ENCODE data around the gene AKT2. TPM values are rescaled to one million over a fixed set of nuclear protein-coding genes. Genes with fewer than 3 reads are reported as not detected.

AKT2 gene
- polyA plus RNA-seq, 1 donor, result 187 TPM

DNA sequence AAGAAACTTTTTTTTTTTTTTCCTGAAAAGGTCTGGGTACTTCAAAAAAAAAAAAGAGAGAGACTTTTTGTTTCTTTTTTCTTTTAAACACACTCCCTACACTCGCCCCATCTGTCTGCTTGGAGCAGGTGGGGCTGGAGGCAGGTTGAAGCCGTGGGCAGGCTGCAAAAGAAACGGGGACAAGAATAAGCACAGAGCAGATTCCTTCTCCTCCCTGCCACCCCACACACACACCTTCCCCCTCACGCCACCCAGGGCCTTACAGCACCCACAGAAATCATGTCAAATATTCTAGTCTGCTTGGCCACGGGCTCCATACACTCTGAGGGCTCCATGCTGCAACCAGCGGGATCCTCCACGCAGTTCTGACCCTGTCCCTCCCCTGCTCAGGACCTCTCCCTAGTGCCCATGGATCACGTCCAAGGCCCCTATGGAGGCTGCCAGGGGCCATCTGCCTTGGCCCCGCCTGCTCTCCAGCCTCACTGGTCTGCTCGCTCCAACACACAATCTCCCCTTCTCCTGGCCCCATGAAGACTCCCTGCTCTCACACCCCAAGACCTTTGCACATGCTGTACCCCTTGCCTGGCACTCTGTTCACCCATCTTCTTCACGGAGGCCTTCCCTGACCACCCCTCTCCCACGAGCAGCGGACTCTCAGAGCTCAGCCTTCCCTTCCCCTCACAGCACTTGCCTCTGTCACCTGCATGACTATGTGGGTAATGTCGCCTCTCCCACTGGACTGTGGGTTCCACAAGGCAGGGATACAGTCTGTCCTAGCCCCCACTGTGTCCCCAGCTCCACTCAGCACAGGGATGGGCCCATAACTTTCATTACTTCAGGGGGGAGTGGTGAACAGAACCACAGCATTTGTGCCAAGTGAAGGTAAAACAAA lies 11.4 kb downstream of the AKT2 start:
- no peak for DNase-seq (ENCODE audit: low read depth)

DNA sequence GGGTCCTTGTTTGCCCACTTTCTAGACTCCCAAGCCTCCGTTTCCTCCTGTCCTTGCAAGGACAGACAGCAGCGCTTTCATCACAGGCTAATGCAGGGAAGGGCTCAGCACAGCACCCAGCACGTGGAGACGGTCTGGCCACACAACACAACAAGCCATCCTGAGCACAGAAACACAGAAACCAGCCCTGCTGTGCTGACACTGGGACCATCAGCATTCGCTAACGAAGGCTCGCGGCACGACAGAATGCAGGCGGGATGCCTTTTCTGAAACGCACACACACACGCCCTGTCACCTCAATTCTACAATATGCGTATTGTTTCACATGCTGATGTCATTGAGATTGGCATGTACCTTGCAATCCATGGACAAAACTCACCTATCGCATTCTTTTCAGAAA lies 12.9 kb downstream of the AKT2 start:
- DNase-seq (ENCODE audit: low read depth), result no peak

GRCh38 chr19:40271706-40272105 lies 13.4 kb downstream of the AKT2 start:
- no peak for DNase-seq (ENCODE audit: low read depth)

- no peak for DNase-seq (ENCODE audit: low read depth)
Observed at GRCh38 chr19:40270362-40271089, 14.6 kb downstream of the AKT2 start.

DNA sequence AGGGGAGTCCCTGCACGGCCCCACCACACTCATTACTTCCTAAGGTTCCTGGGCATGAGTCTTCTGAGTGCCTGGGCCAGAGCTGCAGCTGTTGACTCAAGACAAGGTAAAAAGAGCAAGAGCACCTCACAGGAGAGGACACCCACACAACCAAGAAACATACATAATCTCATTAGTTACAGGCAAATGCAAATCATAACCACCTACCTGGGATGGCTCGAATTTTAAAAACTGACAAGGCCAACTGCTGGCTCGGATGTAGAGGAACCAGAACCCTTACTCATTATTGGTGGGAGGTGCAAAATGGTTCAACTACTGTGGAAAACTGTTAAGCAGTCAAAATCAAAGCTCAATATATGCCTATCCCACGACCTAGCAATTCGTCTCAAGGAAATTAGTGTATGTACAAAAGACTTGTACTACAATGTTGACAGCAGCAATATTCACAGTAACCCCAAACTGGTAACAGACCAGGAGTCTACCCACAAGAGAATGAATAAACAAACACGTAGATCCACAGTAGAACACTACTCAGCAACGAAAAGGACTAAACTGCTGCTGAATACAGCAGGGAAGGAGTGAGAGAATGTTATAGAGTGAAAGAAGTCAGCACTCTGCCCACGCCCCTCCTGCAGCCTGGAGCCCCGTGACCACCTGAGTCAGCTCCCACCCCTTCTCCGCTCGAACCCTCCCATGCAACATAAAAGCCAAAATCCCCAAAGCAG lies 15.8 kb downstream of the AKT2 start:
- no peak for DNase-seq (ENCODE audit: low read depth)

DNA sequence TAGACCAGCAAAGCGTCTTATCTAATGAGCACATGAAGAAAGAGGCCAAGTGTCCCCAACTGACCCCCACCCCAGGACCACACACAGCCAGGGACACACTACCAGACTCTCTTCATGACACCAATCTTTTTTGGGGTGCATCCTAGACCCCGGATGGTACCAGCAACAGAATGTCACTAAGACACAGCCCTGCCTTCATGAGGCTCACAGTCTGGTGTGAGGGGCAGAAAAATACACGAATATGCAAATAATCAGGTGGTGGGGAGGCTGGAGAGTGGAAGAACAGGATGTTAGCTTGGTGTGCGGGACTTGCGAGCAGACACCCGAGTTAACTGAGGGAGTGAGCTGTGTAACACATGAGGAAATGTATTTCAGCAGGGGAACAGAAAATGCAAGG lies 17.5 kb downstream of the AKT2 start:
- DNase-seq (ENCODE audit: low read depth), result no peak

- no peak for DNase-seq (ENCODE audit: low read depth)
Observed at GRCh38 chr19:40266912-40267600, 18.1 kb downstream of the AKT2 start.

- DNase-seq (ENCODE audit: low read depth), result no peak
Observed at GRCh38 chr19:40266119-40266518, 19.0 kb downstream of the AKT2 start.

GRCh38 chr19:40265763-40266099 lies 19.4 kb downstream of the AKT2 start:
- DNase-seq (ENCODE audit: low read depth), result no peak

DNA sequence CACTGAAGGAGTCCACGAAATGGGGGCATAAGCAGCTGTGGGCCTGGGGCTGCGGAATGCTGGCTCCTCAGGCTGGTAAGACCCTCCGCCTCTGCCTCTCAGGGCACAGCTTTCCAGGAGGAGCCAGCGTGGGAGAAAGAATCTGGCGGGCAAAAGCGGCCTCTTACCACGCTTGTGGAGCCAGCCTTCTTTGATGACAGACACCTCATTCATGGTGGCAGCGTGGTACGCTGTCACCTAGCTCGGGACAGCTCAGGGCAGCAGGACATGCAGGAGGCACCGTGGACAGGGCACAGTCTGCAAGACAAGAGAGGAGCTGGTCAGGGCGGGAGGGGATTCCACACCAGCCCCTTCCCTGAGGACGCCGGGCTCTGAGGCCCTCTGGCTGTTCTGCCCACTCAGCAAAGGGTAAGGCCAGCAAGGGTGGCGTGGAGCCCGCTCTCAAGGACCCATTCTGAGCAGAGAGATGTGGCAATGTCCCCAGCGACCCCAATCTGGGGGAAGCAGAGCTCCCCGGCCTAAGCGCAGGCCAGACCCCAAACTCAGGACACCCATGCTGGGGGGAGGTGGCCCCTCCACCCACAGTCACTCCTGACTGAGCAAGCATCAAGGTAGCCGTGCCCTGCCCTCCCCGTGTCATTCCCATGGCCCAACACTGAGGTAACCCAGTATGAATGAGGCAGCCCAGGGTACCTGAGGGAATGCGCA lies 19.9 kb downstream of the AKT2 start:
- no peak for DNase-seq (ENCODE audit: low read depth)

- no peak for DNase-seq (ENCODE audit: low read depth)
Observed at GRCh38 chr19:40264314-40265054, 20.7 kb downstream of the AKT2 start.

DNA sequence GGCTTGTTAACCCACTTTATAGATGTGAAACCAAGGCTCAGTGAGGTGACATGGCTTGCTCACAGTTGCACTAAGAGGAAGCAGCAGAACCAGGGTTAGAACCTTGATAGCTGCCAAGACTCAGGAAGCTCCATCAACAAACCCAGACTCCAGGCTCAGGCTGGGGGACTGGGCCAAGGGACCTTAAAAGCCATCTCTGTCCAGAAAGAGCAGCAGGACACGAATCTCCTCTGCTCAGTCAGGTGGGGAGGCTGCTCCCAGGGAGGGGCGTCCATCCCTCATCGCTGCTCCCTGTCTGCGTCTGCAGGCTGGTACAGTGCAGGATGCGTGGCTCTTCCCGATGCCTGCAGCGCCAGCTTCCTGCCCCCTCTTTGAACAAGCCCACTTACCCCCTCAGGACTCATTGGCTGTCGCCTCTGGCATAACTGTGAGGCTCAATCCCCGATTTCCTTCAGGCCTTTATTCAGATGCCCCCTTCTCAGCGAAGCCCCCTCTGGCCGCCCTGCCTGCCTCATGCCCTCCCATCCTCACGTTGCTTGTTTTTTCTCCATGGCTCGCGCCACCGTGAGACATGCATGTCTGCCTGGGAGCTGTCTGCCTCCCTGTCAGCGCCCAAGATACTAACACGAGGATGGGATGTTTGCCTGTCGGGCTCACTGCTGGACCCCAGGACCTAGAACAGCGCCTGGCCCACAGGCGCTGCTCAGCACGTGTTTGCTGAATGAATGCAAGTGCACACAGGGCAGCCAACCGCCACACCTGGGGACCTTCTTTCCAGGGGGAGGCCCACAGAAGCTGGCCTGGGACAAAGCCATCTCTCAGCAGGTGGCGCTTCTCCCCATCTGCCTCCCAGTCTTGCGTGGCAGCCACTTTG lies 21.5 kb downstream of the AKT2 start:
- no peak for DNase-seq (ENCODE audit: low read depth)

DNA sequence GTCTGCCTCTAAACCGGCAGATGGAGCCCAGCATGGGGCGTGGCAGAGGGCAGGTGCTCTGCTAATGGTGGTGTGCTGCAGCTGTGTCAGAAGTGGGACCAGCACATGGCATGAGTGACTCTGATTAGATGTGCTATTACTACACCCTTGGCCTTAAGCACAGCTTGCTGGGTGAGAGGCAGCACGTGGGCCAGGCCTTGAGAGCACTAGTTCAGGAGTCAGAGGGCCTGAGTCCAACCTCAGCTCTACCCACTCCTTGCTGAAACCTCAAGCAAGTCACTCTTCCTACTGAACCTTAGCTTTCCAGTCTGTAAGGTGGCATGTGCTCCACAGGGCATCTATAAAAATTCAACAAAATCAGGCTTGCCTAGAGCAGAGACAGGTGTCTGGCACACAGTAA lies 22.7 kb downstream of the AKT2 start:
- no peak for DNase-seq (ENCODE audit: low read depth)

- no peak for DNase-seq (ENCODE audit: low read depth)
Observed at GRCh38 chr19:40261631-40262030, 23.5 kb downstream of the AKT2 start.

- no peak for DNase-seq (ENCODE audit: low read depth)
Observed at GRCh38 chr19:40257096-40257517, 28.0 kb downstream of the AKT2 start.

DNA sequence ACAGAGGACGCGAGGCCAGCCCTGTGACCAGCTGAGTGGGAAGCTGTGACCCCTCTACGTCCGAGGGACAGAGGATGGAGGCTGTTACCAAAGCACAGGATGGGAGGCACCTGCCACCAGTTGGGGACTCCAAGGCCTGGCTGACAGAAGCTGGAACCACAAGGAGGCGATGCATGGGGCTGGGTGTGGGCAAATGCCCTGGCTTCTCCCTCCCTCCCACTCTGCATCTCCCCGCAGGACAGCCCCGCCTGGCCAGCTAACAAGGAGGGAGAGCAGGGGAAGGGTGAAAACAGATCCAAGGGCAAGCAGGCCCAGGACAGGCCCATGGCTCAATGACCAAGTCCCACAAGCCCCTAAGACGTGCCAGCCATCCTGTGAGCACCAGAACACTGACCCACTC lies 28.6 kb downstream of the AKT2 start:
- no peak for DNase-seq (ENCODE audit: low read depth)

- DNase-seq (ENCODE audit: low read depth), result no peak
Observed at GRCh38 chr19:40255619-40256166, 29.5 kb downstream of the AKT2 start.

DNA sequence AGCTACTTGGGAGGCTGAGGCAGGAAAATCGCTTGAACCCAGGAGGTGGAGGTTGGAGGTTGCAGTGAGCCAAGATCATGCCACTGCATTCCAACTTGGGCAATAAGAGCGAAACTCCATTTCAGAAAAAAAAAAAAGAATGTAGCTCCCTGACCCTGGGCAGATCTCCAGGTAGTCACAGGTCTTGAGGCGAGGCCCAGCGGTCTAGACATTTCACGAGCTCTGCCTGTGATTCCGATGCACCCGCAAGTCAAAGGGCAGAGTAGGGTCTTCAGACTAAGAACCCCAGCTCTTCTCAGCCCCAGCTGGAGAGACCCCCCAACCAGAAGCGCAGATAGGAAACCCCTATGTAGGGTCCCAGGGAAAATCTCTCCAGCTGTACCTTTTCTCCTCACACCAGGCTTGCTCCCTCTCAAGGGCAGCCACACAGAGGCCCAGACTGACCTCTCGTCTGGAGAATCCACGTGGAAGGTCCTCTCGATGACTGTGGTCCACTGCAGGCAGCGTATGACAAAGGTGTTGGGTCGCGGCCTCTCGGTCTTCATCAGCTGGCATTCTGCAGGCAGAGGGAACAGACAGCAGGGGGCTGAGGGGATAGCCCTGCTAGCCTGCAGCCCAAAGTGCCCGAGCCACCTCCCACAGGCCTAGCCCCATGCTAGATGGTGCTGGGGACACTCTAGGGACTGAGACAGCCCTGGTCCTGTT lies 30.3 kb downstream of the AKT2 start:
- DNase-seq (ENCODE audit: low read depth), result no peak

Data from forelimb muscle (tissue), 1 donor.